Activated CD4-positive, CD25-positive, alpha-beta regulatory T cell treated with anti-CD3 and anti-CD28 coated beads, Interleukin-2, amount 50 U/mL, for 16 hours (primary cell): ENCODE results near the gene CYP2E1.
"Not testable (repeated sequence)": the region's sequence is repeated elsewhere in the genome, so short reads cannot be mapped to it uniquely, and the experiment has no call there.

Experiments
- DNase-seq: peaks from one replicate; pipeline ENCODE4 v3.0.0-alpha.2; 2020; ENCODE audit warnings: low read depth, low spot score

CYP2E1 gene

GRCh38 chr10:133528296-133528844 is 1.2 kb downstream of the CYP2E1 start:
- no peak for DNase-seq

GRCh38 chr10:133528845-133529575 is 1.8 kb downstream of the CYP2E1 start:
- DNase-seq, result no peak

- DNase-seq, result no peak
These were observed 2.4 kb downstream of the CYP2E1 start for GRCh38 chr10:133529576-133529946.

- DNase-seq, result no peak
These were observed 3.3 kb downstream of the CYP2E1 start for GRCh38 chr10:133530506-133530905.

- no peak for DNase-seq
These were observed 5.7 kb downstream of the CYP2E1 start for GRCh38 chr10:133532871-133533270.

- DNase-seq, result no peak
These were observed 7.3 kb downstream of the CYP2E1 start for GRCh38 chr10:133534417-133534816.

- DNase-seq, result no peak
These were observed 9.0 kb downstream of the CYP2E1 start for GRCh38 chr10:133536198-133536597.

GRCh38 chr10:133537546-133538545 is 10.7 kb downstream of the CYP2E1 start:
- no peak for DNase-seq

GRCh38 chr10:133541441-133541975 is 14.3 kb downstream of the CYP2E1 start:
- not testable (repeated sequence) for DNase-seq

GRCh38 chr10:133544506-133544905 is 17.3 kb downstream of the CYP2E1 start:
- DNase-seq, result no peak

GRCh38 chr10:133554600-133554999 is 27.4 kb downstream of the CYP2E1 start:
- DNase-seq, result no peak

GRCh38 chr10:133555521-133555920 is 28.4 kb downstream of the CYP2E1 start:
- DNase-seq, result no peak

GRCh38 chr10:133557381-133557780 is 30.2 kb downstream of the CYP2E1 start:
- DNase-seq, result no peak

- no peak for DNase-seq
These were observed 32.1 kb downstream of the CYP2E1 start for GRCh38 chr10:133559216-133559615.

GRCh38 chr10:133564816-133565215 is 37.7 kb downstream of the CYP2E1 start:
- no peak for DNase-seq

- DNase-seq, result no peak
These were observed 38.5 kb downstream of the CYP2E1 start, which contains the start of gene SYCE1 for GRCh38 chr10:133565441-133566294. TSS of gene SYCE1 (minus strand) at chr10:133565583. CDS start at chr10:133565529, 54 bp downstream.

GRCh38 chr10:133567119-133567518 is 40.0 kb downstream of the CYP2E1 start:
- DNase-seq, result no peak

GRCh38 chr10:133567609-133568286 is 40.6 kb downstream of the CYP2E1 start:
- no peak for DNase-seq

GRCh38 chr10:133568287-133568614 is 41.1 kb downstream of the CYP2E1 start:
- no peak for DNase-seq

GRCh38 chr10:133568831-133569527 is 41.8 kb downstream of the CYP2E1 start:
- not testable (repeated sequence) for DNase-seq
